Calu3 (cell line): ENCODE results near the gene GPR162. TPM values are rescaled to one million over a fixed set of nuclear protein-coding genes. Genes with fewer than 3 reads are reported as not detected.

Source experiments
- BruUV-seq: library from RNA; stranded (reverse); fragments of 400-500 nt; replicated peaks from 2 replicates; lab custom pipeline; 2021; lab: Mats Ljungman, UMichigan
- CTCF ChIA-PET: fragments of 300-600 bp; sonication (Branson Sonifier 250); formaldehyde crosslinking; loops from one replicate; lab custom pipeline; 2022; ENCODE audit warnings: antibody characterized with exemption; lab: Charles Lee
- DNase-seq: peaks from one replicate; pipeline ENCODE4 v3.0.0; 2022
- H3K27ac Mint-ChIP-seq: one replicate; pipeline ENCODE4 v1.8.0; 2022; ENCODE audit warnings: mixed read lengths; ENCODE audit not compliant: unreplicated experiment
- H3K27me3 Mint-ChIP-seq: one replicate; pipeline ENCODE4 v1.8.0; 2022; ENCODE audit warnings: mixed read lengths; ENCODE audit not compliant: unreplicated experiment
- H3K36me3 Mint-ChIP-seq: one replicate; pipeline ENCODE4 v1.8.0; 2022; ENCODE audit warnings: mild to moderate bottlenecking, moderate library complexity, mixed read lengths; ENCODE audit not compliant: insufficient read depth, unreplicated experiment
- H3K4me1 Mint-ChIP-seq: one replicate; pipeline ENCODE4 v1.8.0; 2022; ENCODE audit warnings: mild to moderate bottlenecking, low read depth, mixed read lengths; ENCODE audit not compliant: unreplicated experiment
- H3K4me3 Mint-ChIP-seq: one replicate; pipeline ENCODE4 v1.8.0; 2022; ENCODE audit warnings: mild to moderate bottlenecking, low read depth, moderate library complexity, mixed read lengths; ENCODE audit not compliant: unreplicated experiment
- H3K9me3 Mint-ChIP-seq: one replicate; pipeline ENCODE4 v1.8.0; 2022; ENCODE audit warnings: low read depth, mixed read lengths; ENCODE audit not compliant: unreplicated experiment
- intact Hi-C: fragments of 100-400 bp; cut with micrococcal nuclease; formaldehyde crosslinking; loops from one replicate; pipeline ENCODE4 v1.10.0; 2022; ENCODE audit not compliant: unreplicated experiment
- total RNA-seq: library from RNA; stranded (reverse); gene quantifications from 2 replicates; pipeline ENCODE4 v1.2.3, GENCODE V29; 2022
- TF ChIP-seq, protein P1 (sequence below): fragments of 200-600 bp; IDR thresholded peaks from one replicate; pipeline ENCODE4 v1.8.0; 2022; ENCODE audit warnings: antibody characterized with exemption; ENCODE audit not compliant: unreplicated experiment

Gene GPR162
- total RNA-seq, 1 experiment from 2014 or later, result not detected

DNA sequence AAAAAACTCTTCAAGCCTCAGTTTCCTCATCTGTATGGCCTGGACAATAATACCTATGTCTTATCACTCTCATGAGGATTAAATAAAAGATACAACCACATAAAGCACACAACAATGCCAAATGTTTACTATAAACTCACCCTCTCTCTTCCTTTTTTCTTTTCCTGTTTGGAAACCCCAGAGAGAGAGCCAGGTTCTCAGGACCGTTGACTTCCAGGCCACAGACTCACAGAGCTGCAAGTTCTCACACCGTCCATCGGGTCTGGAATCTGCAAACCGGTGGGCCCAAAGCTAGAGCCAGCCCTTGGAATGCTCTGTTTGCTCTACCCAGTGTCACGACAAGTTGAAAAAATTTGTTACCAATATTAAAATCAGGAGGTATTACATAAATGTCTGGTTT is 36.9 kb upstream of the GPR162 start:
- TF ChIP-seq, protein P1, sequence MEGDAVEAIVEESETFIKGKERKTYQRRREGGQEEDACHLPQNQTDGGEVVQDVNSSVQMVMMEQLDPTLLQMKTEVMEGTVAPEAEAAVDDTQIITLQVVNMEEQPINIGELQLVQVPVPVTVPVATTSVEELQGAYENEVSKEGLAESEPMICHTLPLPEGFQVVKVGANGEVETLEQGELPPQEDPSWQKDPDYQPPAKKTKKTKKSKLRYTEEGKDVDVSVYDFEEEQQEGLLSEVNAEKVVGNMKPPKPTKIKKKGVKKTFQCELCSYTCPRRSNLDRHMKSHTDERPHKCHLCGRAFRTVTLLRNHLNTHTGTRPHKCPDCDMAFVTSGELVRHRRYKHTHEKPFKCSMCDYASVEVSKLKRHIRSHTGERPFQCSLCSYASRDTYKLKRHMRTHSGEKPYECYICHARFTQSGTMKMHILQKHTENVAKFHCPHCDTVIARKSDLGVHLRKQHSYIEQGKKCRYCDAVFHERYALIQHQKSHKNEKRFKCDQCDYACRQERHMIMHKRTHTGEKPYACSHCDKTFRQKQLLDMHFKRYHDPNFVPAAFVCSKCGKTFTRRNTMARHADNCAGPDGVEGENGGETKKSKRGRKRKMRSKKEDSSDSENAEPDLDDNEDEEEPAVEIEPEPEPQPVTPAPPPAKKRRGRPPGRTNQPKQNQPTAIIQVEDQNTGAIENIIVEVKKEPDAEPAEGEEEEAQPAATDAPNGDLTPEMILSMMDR, result no peak
- no peaks in the 10 kb centered on the region for H3K36me3 Mint-ChIP-seq
- no peaks in the 10 kb centered on the region for H3K4me1 Mint-ChIP-seq
- BruUV-seq, result no TSS peak
- DNase-seq, result no peak
- CTCF ChIA-PET, result no interaction called here
- H3K9me3 Mint-ChIP-seq, result no peaks in the 10 kb centered on the region
- H3K4me3 Mint-ChIP-seq, result no peak overlapping the region
- H3K27ac Mint-ChIP-seq, result no peak overlapping the region
- H3K27me3 Mint-ChIP-seq, result peaks cover 32% of the 10 kb centered on the region
- intact Hi-C loops, result no loop called here

DNA sequence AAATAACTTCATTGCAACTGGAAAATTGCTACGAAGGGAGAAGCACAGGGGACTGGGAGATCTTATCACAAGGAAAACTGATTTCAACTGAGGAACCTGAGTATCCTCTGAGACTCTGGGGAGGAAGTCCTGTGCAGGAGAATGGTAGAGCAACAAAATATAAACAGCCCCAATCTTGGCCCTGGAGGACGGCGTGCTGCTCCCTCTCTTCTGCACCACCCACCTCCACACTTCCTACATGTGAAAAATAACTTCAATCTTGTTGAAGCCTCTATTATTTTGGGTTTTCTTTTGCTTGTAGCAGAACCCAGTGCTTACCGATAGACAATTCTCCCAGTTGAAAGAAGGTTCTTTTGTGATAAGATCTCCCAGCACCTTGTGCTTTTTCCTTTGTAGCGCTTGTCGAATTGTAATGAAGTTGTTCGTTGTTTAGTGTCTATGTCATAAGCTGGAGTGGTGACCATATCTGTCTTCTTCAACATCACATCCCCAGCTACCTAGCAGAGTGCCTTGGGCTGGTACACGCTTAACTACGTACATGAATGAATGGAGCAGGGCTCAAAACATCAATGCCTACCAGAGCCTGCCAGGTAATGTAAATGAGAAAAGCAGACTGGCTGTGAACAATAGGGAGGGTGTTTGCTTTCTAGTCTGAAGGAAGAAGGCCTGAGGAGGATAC is 35.1 kb upstream of the GPR162 start:
- H3K4me1 Mint-ChIP-seq, result no peaks in the 10 kb centered on the region
- peaks cover 42% of the 10 kb centered on the region for H3K27me3 Mint-ChIP-seq
- CTCF ChIA-PET, result no interaction called here
- TF ChIP-seq, protein P1, result no peak
- H3K9me3 Mint-ChIP-seq, result no peaks in the 10 kb centered on the region
- DNase-seq, result no peak
- H3K36me3 Mint-ChIP-seq, result no peaks in the 10 kb centered on the region
- no peak overlapping the region for H3K27ac Mint-ChIP-seq
- intact Hi-C loops, result no loop called here
- BruUV-seq, result no TSS peak
- no peak overlapping the region for H3K4me3 Mint-ChIP-seq

DNA sequence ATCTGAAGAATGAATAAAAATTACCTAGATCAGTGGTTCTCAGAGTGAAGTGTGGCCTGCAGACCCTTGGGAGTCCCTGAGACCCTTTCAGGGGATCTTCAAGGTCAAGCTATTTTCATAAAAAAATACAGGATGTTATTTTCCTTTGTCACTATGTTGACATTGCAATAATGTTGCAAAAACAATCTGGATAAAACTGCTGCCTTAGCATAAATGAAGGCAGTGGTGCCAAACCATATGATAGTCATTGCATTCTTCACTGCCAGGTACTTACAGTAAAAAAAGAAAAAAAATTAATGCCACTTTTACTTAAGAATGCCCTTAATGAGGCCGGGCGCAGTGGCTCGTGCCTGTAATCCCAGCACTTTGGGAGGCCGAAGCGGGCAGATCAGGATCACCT is 34.3 kb upstream of the GPR162 start:
- BruUV-seq, result no TSS peak
- intact Hi-C loops, result no loop called here
- TF ChIP-seq, protein P1, result no peak
- Mint-ChIP-seq H3K4me1 (no peaks in the 10 kb centered on the region), H3K9me3 (no peaks in the 10 kb centered on the region), H3K27ac (no peak overlapping the region), H3K27me3 (peaks cover 50% of the 10 kb centered on the region), H3K36me3 (no peaks in the 10 kb centered on the region), H3K4me3 (no peak overlapping the region)
- CTCF ChIA-PET, result interaction anchor here (0.7 kb wide), 2 partner anchors 57 to 130 kb away, joined by 3 to 6 read pairs; no protein-coding TSS in a partner anchor
- no peak for DNase-seq

DNA sequence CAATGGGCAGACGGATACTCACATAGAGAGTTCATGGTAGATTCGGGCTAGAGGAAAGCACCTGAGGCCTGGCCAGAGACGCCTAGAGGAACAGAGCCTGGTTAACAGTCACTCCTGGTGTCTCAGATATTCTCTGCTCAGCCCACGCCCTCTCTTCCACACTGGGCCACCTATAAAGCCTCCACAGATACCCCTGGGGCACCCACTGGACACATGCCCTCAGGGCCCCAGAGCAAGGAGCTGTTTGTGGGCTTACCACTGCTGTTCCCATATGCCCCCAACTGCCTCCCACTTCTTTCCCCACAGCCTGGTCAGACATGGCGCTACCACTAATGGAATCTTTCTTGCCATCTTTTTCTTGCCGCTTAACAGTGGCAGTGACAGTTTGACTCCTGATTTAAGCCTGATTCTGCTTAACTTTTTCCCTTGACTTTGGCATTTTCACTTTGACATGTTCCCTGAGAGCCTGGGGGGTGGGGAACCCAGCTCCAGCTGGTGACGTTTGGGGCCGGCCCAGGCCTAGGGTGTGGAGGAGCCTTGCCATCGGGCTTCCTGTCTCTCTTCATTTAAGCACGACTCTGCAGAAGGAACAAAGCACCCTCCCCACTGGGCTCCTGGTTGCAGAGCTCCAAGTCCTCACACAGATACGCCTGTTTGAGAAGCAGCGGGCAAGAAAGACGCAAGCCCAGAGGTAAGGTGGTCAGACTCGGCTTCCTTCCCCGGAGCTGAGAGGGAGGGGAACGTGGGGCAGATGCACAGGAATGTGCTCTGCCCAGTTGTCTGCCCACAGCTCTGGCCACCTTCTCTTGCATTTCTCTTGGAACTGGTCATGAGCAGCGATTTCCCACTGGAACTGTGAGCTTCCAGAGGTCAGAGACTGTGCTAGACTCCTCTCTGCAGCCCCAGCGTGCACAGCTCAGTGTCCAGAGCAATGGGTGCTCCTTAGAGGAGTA is 32.4 kb upstream of the GPR162 start, which contains the start of gene CD4:
Gene CD4, plus strand, starts transcription at position 557 of the 953 bp plus-strand sequence. CDS start 10,611 bp downstream, outside the sequence.
- no peak for DNase-seq
- TF ChIP-seq, protein P1, result no peak
- no TSS peak for BruUV-seq
- no peaks in the 10 kb centered on the region for H3K9me3 Mint-ChIP-seq
- CTCF ChIA-PET, result no interaction called here
- no peak within 1 kb of the TSS for H3K27ac Mint-ChIP-seq
- no peak within 1 kb of the TSS for H3K4me3 Mint-ChIP-seq
- intact Hi-C loops, result no loop called here
- H3K36me3 Mint-ChIP-seq, result no peaks in the 10 kb centered on the region
- H3K27me3 Mint-ChIP-seq, result peaks cover 57% of the 10 kb centered on the region
- no peaks in the 10 kb centered on the region for H3K4me1 Mint-ChIP-seq
